ENCODE measurements around the gene CXCL17.
A peak's percentile ranks its signal among the peaks of the same experiment; 100 is the strongest.

Gene CXCL17

GRCh38 chr19:42423462-42424344 is 19.0 kb downstream of the CXCL17 start:
- DNase-seq: peak; percentile 82

- peak; percentile 63 for DNase-seq
Measured at GRCh38 chr19:42422901-42423461, 19.8 kb downstream of the CXCL17 start.

GRCh38 chr19:42422092-42422900 is 20.4 kb downstream of the CXCL17 start:
- no peak for DNase-seq

- DNase-seq: no peak
Measured at GRCh38 chr19:42421591-42422031, 21.1 kb downstream of the CXCL17 start.

- no peak for DNase-seq
Measured at GRCh38 chr19:42421101-42421500, 21.6 kb downstream of the CXCL17 start.

GRCh38 chr19:42420055-42420544 is 22.6 kb downstream of the CXCL17 start:
- peak; percentile 81 for DNase-seq

- no peak for DNase-seq
Measured at GRCh38 chr19:42419309-42419708, 23.4 kb downstream of the CXCL17 start.

GRCh38 chr19:42412661-42413076 is 30.1 kb downstream of the CXCL17 start:
- no peak for DNase-seq

GRCh38 chr19:42412227-42412626 is 30.5 kb downstream of the CXCL17 start:
- DNase-seq: no peak

- DNase-seq: no peak
Measured at GRCh38 chr19:42411581-42412178, 31.1 kb downstream of the CXCL17 start.

- DNase-seq: no peak
Measured at GRCh38 chr19:42410371-42410770, 32.4 kb downstream of the CXCL17 start.

GRCh38 chr19:42409477-42409876 is 33.3 kb downstream of the CXCL17 start:
- DNase-seq: no peak

GRCh38 chr19:42407816-42408175 is 35.0 kb downstream of the CXCL17 start:
- no peak for DNase-seq

GRCh38 chr19:42407085-42407815 is 35.5 kb downstream of the CXCL17 start:
- no peak for DNase-seq

GRCh38 chr19:42406111-42406510 is 36.6 kb downstream of the CXCL17 start:
- no peak for DNase-seq

GRCh38 chr19:42403586-42403985 is 39.2 kb downstream of the CXCL17 start:
- DNase-seq: no peak

GRCh38 chr19:42402376-42403116 is 40.2 kb downstream of the CXCL17 start:
- peak; percentile 58 for DNase-seq

GRCh38 chr19:42401365-42402303 is 41.1 kb downstream of the CXCL17 start:
- peak; percentile 93 for DNase-seq

- no peak for DNase-seq
Measured at GRCh38 chr19:42400404-42400803, 42.3 kb downstream of the CXCL17 start.
